H9 (cell line): ENCODE results near the gene WDR27. TPM values are rescaled to one million over a fixed set of nuclear protein-coding genes. Genes with fewer than 3 reads are reported as not detected.

Experiments
- DNase-seq: peaks from one replicate; pipeline ENCODE4 v3.0.0-alpha.2; 2017
- H2AFZ ChIP-seq: one replicate; pipeline ENCODE4 v1.6.1; 2013; ENCODE audit warnings: mild to moderate bottlenecking, low read length, control low read depth, moderate library complexity
- H2AK5ac ChIP-seq: 2 replicates; pipeline ENCODE4 v1.6.1; 2013; ENCODE audit warnings: low read length, control low read depth, mixed read lengths; ENCODE audit not compliant: insufficient read length
- H2BK120ac ChIP-seq: one replicate; pipeline ENCODE4 v1.6.1; 2013; ENCODE audit warnings: low read depth, mild to moderate bottlenecking, low read length, control low read depth, inconsistent platforms; ENCODE audit not compliant: poor library complexity, severe bottlenecking
- H2BK12ac ChIP-seq: 2 replicates; pipeline ENCODE4 v1.6.1; 2013; ENCODE audit warnings: low read length, control low read depth, mixed read lengths, low read depth; ENCODE audit not compliant: insufficient read length
- H2BK15ac ChIP-seq: 2 replicates; pipeline ENCODE4 v1.6.1; 2013; ENCODE audit warnings: low read depth, low read length, control low read depth
- H2BK20ac ChIP-seq: one replicate; pipeline ENCODE4 v1.6.1; 2013; ENCODE audit warnings: low read depth, mild to moderate bottlenecking, low read length, control low read depth, inconsistent platforms; ENCODE audit not compliant: poor library complexity, severe bottlenecking
- H2BK5ac ChIP-seq: 2 replicates; pipeline ENCODE4 v1.6.1; 2013; ENCODE audit warnings: low read length, control low read depth, mixed read lengths; ENCODE audit not compliant: insufficient read length
- H3K14ac ChIP-seq: 2 replicates; pipeline ENCODE4 v1.6.1; 2013; ENCODE audit warnings: low read length, control low read depth; ENCODE audit not compliant: insufficient read depth
- H3K18ac ChIP-seq: 2 replicates; pipeline ENCODE4 v1.6.1; 2013; ENCODE audit warnings: low read depth, mild to moderate bottlenecking, mixed read lengths, low read length, control low read depth; ENCODE audit not compliant: insufficient read length
- H3K23ac ChIP-seq: 2 replicates; pipeline ENCODE4 v1.6.1; 2013; ENCODE audit warnings: low read length, control low read depth, mixed read lengths, low read depth; ENCODE audit not compliant: insufficient read length
- H3K23me2 ChIP-seq: 2 replicates; pipeline ENCODE4 v1.6.1; 2013; ENCODE audit warnings: low read depth, mild to moderate bottlenecking, mixed read lengths, low read length, control low read depth; ENCODE audit not compliant: insufficient read length, poor library complexity, severe bottlenecking
- H3K27ac ChIP-seq: 2 replicates; pipeline ENCODE4 v1.5.1; 2013; ENCODE audit warnings: low read length, control low read depth, mixed read lengths, low read depth; ENCODE audit not compliant: insufficient read length
- H3K27me3 ChIP-seq: 2 replicates; pipeline ENCODE4 v1.6.1; 2013; ENCODE audit warnings: low read length, control low read depth, inconsistent platforms; ENCODE audit not compliant: insufficient read depth
- H3K4ac ChIP-seq: 2 replicates; pipeline ENCODE4 v1.6.1; 2013; ENCODE audit warnings: low read depth, mild to moderate bottlenecking, control low read depth, inconsistent platforms, low read length, moderate library complexity
- H3K4me1 ChIP-seq: 2 replicates; pipeline ENCODE4 v1.6.1; 2013; ENCODE audit warnings: low read length, control low read depth, inconsistent platforms; ENCODE audit not compliant: insufficient read depth
- H3K4me2 ChIP-seq: 2 replicates; pipeline ENCODE4 v1.6.1; 2013; ENCODE audit warnings: low read length, control low read depth, mixed read lengths; ENCODE audit not compliant: insufficient read length, insufficient read depth
- H3K56ac ChIP-seq: 2 replicates; pipeline ENCODE4 v1.6.1; 2013; ENCODE audit warnings: low read depth, mild to moderate bottlenecking, mixed read lengths, low read length, control low read depth; ENCODE audit not compliant: insufficient read length
- H3K79me1 ChIP-seq: 2 replicates; pipeline ENCODE4 v1.6.1; 2013; ENCODE audit warnings: low read depth, mild to moderate bottlenecking, moderate library complexity, low read length, control low read depth, inconsistent platforms; ENCODE audit not compliant: insufficient read depth, poor library complexity, severe bottlenecking
- H3K79me2 ChIP-seq: 2 replicates; pipeline ENCODE4 v1.6.1; 2013; ENCODE audit warnings: low read length, control low read depth, inconsistent platforms; ENCODE audit not compliant: insufficient read depth
- H3K9ac ChIP-seq: 2 replicates; pipeline ENCODE4 v1.6.1; 2013; ENCODE audit warnings: low read length, control low read depth, mixed read lengths; ENCODE audit not compliant: insufficient read length; ENCODE audit errors: extremely low read depth
- H3K9me3 ChIP-seq: one replicate; pipeline ENCODE4 v1.6.1; 2013; ENCODE audit warnings: low read depth, low read length, inconsistent platforms; ENCODE audit not compliant: control insufficient read depth
- H3T11ph ChIP-seq: one replicate; pipeline ENCODE4 v1.6.1; 2013; ENCODE audit warnings: mild to moderate bottlenecking, low read length, control low read depth, inconsistent platforms
- H4K20me1 ChIP-seq: one replicate; pipeline ENCODE4 v1.6.1; 2013; ENCODE audit not compliant: control insufficient read depth, insufficient read length, insufficient read depth
- H4K5ac ChIP-seq: 2 replicates; pipeline ENCODE4 v1.6.1; 2013; ENCODE audit warnings: low read depth, mild to moderate bottlenecking, mixed read lengths, low read length, control low read depth; ENCODE audit not compliant: insufficient read length
- H4K8ac ChIP-seq: replicated peaks from 2 replicates; pipeline ENCODE4 v1.6.1; 2013; ENCODE audit warnings: low read length, control low read depth, mixed read lengths, low read depth; ENCODE audit not compliant: insufficient read length
- H4K91ac ChIP-seq: 2 replicates; pipeline ENCODE4 v1.6.1; 2013; ENCODE audit warnings: low read depth, mild to moderate bottlenecking, moderate library complexity, mixed read lengths, low read length, control low read depth; ENCODE audit not compliant: insufficient read length
- H3K27ac Mint-ChIP-seq, 3 experiments: 2 replicates in 2 of 3; 3 replicates in 1 of 3; pipeline ENCODE4 v1.8.0; 2020 to 2021; ENCODE audit warnings: mixed read lengths in 3 of 3, mild to moderate bottlenecking in 1 of 3, moderate library complexity in 1 of 3
- H3K27me3 Mint-ChIP-seq: 2 replicates; pipeline ENCODE4 v1.8.0; 2021; ENCODE audit warnings: low read depth, mild to moderate bottlenecking, moderate library complexity, mixed read lengths
- H3K36me3 Mint-ChIP-seq, 3 experiments: 2 replicates in 2 of 3; 3 replicates in 1 of 3; pipeline ENCODE4 v1.8.0; 2020 to 2021; ENCODE audit warnings: low read depth in 3 of 3, mixed read lengths in 3 of 3; ENCODE audit not compliant: insufficient read depth in 1 of 3
- H3K4me1 Mint-ChIP-seq, 2 experiments: 2 replicates each; pipeline ENCODE4 v1.8.0; 2020; ENCODE audit warnings: mixed read lengths in 2 of 2
- H3K4me3 Mint-ChIP-seq, 2 experiments: 2 replicates in 1 of 2; 3 replicates in 1 of 2; pipeline ENCODE4 v1.8.0; 2020 to 2021; ENCODE audit warnings: mild to moderate bottlenecking in 2 of 2, mixed read lengths in 2 of 2, moderate library complexity in 1 of 2
- H3K9me3 Mint-ChIP-seq, 2 experiments: 2 replicates in 1 of 2; 3 replicates in 1 of 2; pipeline ENCODE4 v1.8.0; 2020; ENCODE audit warnings: mild to moderate bottlenecking in 2 of 2, mixed read lengths in 2 of 2, moderate library complexity in 1 of 2
- WGBS: extraction: QIAGEN DNeasy Blood & Tissue Kit; methylation state at CpG from one replicate; pipeline ENCODE4 v1.1.7; 2013; ENCODE audit warnings: missing lambda C conversion rate, low lambda C conversion rate, mixed read lengths; ENCODE audit not compliant: insufficient read length; ENCODE audit errors: extremely low coverage; 5-methylcytosine and 5-hydroxymethylcytosine counted together
- total RNA-seq: library from RNA; stranded (reverse); gene quantifications from 2 replicates; pipeline ENCODE4 v1.2.1, GENCODE V29; 2021
- TF ChIP-seq, protein P1 (sequence below): fragments of 200-600 bp; sonication (generic); conservative IDR thresholded peaks from 3 replicates; pipeline ENCODE4 v1.8.0; 2021; ENCODE audit warnings: antibody characterized with exemption, mild to moderate bottlenecking

WDR27 gene
- total RNA-seq, 1 experiment from 2014 or later = 48.7 TPM

DNA sequence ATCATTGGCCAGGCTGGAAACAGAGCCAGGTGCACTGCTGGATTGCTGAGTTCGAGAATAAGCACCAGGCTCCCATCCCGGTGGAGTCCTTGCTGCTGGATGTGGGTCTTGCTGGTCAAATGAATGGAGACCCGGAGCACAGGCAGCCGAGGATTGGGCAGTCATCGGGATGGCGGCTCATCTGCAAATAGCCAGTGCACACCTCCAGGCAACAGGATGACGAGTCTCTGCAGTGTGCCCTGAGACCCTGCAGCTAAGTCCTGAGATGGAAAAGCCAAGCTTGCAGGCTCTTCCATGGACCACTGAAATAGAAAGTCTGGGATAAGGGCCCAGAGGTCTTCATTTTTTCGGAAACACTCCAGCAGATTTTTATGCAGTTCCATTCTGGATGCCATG is 143.5 kb downstream of the WDR27 start:
- no peak overlapping the region for H2AK5ac ChIP-seq
- no peaks in the 10 kb centered on the region for H3K27me3 ChIP-seq
- H3T11ph ChIP-seq = no peak overlapping the region
- DNase-seq = no peak
- no peaks in the 10 kb centered on the region for H3K79me2 ChIP-seq
- no peak overlapping the region for H4K5ac ChIP-seq
- TF ChIP-seq, protein P1, sequence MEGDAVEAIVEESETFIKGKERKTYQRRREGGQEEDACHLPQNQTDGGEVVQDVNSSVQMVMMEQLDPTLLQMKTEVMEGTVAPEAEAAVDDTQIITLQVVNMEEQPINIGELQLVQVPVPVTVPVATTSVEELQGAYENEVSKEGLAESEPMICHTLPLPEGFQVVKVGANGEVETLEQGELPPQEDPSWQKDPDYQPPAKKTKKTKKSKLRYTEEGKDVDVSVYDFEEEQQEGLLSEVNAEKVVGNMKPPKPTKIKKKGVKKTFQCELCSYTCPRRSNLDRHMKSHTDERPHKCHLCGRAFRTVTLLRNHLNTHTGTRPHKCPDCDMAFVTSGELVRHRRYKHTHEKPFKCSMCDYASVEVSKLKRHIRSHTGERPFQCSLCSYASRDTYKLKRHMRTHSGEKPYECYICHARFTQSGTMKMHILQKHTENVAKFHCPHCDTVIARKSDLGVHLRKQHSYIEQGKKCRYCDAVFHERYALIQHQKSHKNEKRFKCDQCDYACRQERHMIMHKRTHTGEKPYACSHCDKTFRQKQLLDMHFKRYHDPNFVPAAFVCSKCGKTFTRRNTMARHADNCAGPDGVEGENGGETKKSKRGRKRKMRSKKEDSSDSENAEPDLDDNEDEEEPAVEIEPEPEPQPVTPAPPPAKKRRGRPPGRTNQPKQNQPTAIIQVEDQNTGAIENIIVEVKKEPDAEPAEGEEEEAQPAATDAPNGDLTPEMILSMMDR = no peak
- no peak overlapping the region for H4K8ac ChIP-seq
- H3K4me2 ChIP-seq = no peak overlapping the region
- H3K23ac ChIP-seq = no peak overlapping the region
- H3K23me2 ChIP-seq = no peaks in the 10 kb centered on the region
- no peak overlapping the region for H2BK12ac ChIP-seq
- Mint-ChIP-seq H3K4me3 (no peak overlapping the region), H3K9me3 (no peaks in the 10 kb centered on the region), H3K27me3 (no peaks in the 10 kb centered on the region), H3K36me3 (peaks cover 7 to 19% (median 10%) of the 10 kb centered on the region in 3 experiments; a peak in 5 of 7 replicates), H3K27ac (no peak overlapping the region), H3K4me1 (peaks cover 3 to 4% of the 10 kb centered on the region in 2 experiments; a peak in 2 of 4 replicates)
- H3K56ac ChIP-seq = no peak overlapping the region
- no peak overlapping the region for H3K14ac ChIP-seq
- H3K9me3 ChIP-seq = no peaks in the 10 kb centered on the region
- H3K4me1 ChIP-seq = no peaks in the 10 kb centered on the region
- no peaks in the 10 kb centered on the region for H4K20me1 ChIP-seq
- H3K9ac ChIP-seq = no peak overlapping the region
- no CpG with 5 or more reads among the region's 8 CpGs for WGBS
- no peak overlapping the region for H3K18ac ChIP-seq
- H2AFZ ChIP-seq = no peak overlapping the region
- H2BK20ac ChIP-seq = no peak overlapping the region
- H4K91ac ChIP-seq = no peak overlapping the region
- no peak overlapping the region for H2BK5ac ChIP-seq
- no peak overlapping the region for H3K4ac ChIP-seq
- no peak overlapping the region for H3K27ac ChIP-seq
- H2BK120ac ChIP-seq = no peak overlapping the region
- H3K79me1 ChIP-seq = no peaks in the 10 kb centered on the region
- H2BK15ac ChIP-seq = no peak overlapping the region
